Measurements from ENCODE around the gene CTNNA3. TPM values are rescaled to one million over a fixed set of nuclear protein-coding genes. Genes with fewer than 3 reads are reported as not detected.

The CTNNA3 gene
- total RNA-seq, 2 experiments from 2014 or later = 0.30 TPM; not detected in 1

DNA sequence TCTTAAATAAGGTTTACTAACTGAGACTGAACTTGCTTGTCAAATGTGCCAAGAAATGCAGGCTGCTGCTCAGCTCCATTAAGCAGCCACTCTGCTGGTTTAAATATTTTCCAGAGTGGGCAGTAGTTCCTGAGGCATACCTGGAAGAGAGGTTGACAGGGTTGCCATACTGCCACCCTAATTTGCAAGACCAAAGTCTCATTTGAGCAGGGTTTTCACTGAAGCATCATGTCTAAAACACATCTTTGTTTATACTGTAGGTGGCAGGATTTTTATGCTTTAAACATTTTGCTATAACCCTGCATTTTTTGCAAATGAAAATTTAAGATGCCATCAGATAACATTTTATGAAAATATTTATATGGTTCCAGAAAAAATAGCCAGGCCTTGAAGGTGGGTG is 1388.2 kb downstream of the CTNNA3 start:
- no peak for ATAC-seq
- no peak overlapping the region for H3K4me3 Mint-ChIP-seq
- no peaks in the 10 kb centered on the region for H3K4me1 Mint-ChIP-seq
- ChIA-PET POLR2A (no interaction called here), CTCF (no interaction called here)
- DNase-seq = no peak
- no peaks in the 10 kb centered on the region for H3K27me3 Mint-ChIP-seq
- intact Hi-C loops (cut with DNase I, micrococcal nuclease) = no loop called here
- H3K27ac Mint-ChIP-seq = no peak overlapping the region
- peaks cover 2% of the 10 kb centered on the region for H3K9me3 Mint-ChIP-seq (ENCODE audit: low read depth)
- no peaks in the 10 kb centered on the region for H3K36me3 Mint-ChIP-seq (ENCODE audit: low read depth)

DNA sequence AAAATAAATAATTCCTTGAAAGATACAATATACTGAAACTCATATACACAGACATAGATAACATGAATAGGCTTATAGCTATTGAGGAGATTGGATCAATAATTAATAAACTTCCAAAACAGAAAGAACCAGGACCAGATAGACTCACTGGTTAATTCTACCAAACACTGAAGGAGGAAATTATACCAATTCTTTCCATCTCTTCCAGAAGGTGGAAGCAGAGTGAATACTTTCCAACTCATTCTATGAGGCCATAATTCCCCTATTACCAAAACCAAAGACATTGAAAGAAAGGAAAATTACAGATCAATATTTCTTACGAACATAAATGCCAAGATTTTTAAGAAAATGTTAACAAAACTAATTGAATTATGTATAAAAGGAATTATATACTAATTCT is 1394.9 kb downstream of the CTNNA3 start:
- intact Hi-C loops (cut with DNase I, micrococcal nuclease) = no loop called here
- POLR2A ChIA-PET = no interaction called here
- Mint-ChIP-seq H3K9me3 (ENCODE audit: low read depth) (no peaks in the 10 kb centered on the region), H3K27ac (no peak overlapping the region), H3K4me1 (no peaks in the 10 kb centered on the region), H3K4me3 (no peak overlapping the region), H3K27me3 (no peaks in the 10 kb centered on the region), H3K36me3 (ENCODE audit: low read depth) (no peaks in the 10 kb centered on the region)
- ATAC-seq (no peak), DNase-seq (no peak)
- CTCF ChIA-PET = interaction anchor here (0.7 kb wide), 1 partner anchor 374 kb away, joined by 3 read pairs; no protein-coding TSS in a partner anchor

DNA sequence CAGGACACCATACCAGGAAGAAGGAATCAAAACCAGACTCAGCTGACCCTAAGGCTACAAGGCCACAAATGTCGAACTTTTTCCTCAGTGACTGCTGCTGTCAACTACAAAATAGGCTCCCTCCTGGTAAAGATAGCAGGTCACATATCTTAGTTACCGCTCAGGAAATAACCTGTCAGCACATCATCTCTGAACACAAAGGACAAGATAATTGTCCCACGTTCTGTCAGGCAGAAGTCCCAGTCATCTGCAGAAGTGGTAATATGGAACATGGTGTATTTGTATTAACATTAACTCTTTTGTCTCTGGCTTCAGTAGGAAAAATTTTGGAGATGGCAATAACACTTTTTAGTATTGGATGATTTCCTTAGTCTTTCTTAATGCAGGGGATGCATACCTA is 1400.4 kb downstream of the CTNNA3 start:
- no peak overlapping the region for H3K4me3 Mint-ChIP-seq
- H3K9me3 Mint-ChIP-seq (ENCODE audit: low read depth) = no peaks in the 10 kb centered on the region
- ATAC-seq = no peak
- CTCF ChIA-PET = no interaction called here
- H3K27ac Mint-ChIP-seq = no peak overlapping the region
- DNase-seq = no peak
- H3K4me1 Mint-ChIP-seq = no peaks in the 10 kb centered on the region
- no peaks in the 10 kb centered on the region for H3K27me3 Mint-ChIP-seq
- no peaks in the 10 kb centered on the region for H3K36me3 Mint-ChIP-seq (ENCODE audit: low read depth)
- POLR2A ChIA-PET = no interaction called here
- intact Hi-C loops (cut with DNase I, micrococcal nuclease) = no loop called here

- intact Hi-C loops (cut with DNase I, micrococcal nuclease) = no loop called here
- H3K36me3 Mint-ChIP-seq (ENCODE audit: low read depth) = no peaks in the 10 kb centered on the region
- no peaks in the 10 kb centered on the region for H3K27me3 Mint-ChIP-seq
- POLR2A ChIA-PET = no interaction called here
- no peak for ATAC-seq
- no peak overlapping the region for H3K4me3 Mint-ChIP-seq
- no peak overlapping the region for H3K27ac Mint-ChIP-seq
- CTCF ChIA-PET = no interaction called here
- H3K4me1 Mint-ChIP-seq = no peaks in the 10 kb centered on the region
- no peak for DNase-seq
- no peaks in the 10 kb centered on the region for H3K9me3 Mint-ChIP-seq (ENCODE audit: low read depth)
Observed at GRCh38 chr10:66294538-66294937, 1401.5 kb downstream of the CTNNA3 start.

DNA sequence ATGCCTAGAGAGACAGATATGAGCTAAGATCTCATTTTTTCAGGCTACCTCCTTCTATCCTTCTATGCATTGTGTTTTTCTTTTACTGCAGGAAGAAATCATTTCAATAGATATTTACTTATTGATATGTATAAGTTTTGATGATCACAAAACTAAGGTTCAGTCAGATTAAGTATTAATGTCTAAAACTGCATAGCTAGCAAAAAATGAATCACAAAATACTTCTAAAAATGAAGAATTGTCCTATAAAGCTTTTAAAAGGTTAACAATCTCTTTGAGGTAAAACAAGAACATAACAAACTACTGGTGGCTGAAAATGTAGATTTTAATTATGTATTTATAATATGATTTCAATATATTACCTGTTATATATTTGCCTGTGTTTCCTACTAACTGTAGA is 1403.1 kb downstream of the CTNNA3 start:
- H3K36me3 Mint-ChIP-seq (ENCODE audit: low read depth) = no peaks in the 10 kb centered on the region
- CTCF ChIA-PET = interaction anchor here (1.0 kb wide), 1 partner anchor 8 kb away, joined by 3 read pairs; no protein-coding TSS in a partner anchor
- H3K4me1 Mint-ChIP-seq = no peaks in the 10 kb centered on the region
- ATAC-seq (no peak), DNase-seq (no peak)
- H3K9me3 Mint-ChIP-seq (ENCODE audit: low read depth) = no peaks in the 10 kb centered on the region
- no peaks in the 10 kb centered on the region for H3K27me3 Mint-ChIP-seq
- intact Hi-C loops (cut with DNase I, micrococcal nuclease) = no loop called here
- H3K4me3 Mint-ChIP-seq = no peak overlapping the region
- no peak overlapping the region for H3K27ac Mint-ChIP-seq
- POLR2A ChIA-PET = no interaction called here

DNA sequence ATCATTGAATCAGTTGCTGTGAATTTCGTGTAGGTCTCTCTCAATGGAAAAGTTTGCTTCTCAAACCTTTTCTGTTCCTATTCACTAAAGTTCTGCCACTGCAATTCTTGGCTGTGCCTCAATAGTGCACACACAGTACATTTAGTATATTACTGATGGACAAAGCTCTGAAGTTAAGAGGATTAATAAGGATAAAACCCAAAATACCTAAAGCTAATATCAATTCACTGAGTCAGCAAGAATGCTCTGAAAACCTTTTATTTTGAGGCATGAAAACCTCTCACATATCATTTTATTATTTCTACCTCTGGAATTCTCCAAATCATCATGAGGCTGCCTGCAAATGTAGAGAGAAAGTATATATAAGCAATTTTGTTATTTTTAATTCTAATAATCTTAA is 1403.5 kb downstream of the CTNNA3 start:
- Mint-ChIP-seq H3K27me3 (no peaks in the 10 kb centered on the region), H3K27ac (no peak overlapping the region), H3K4me1 (no peaks in the 10 kb centered on the region), H3K4me3 (no peak overlapping the region), H3K9me3 (ENCODE audit: low read depth) (no peaks in the 10 kb centered on the region), H3K36me3 (ENCODE audit: low read depth) (no peaks in the 10 kb centered on the region)
- ATAC-seq = no peak
- intact Hi-C loops (cut with DNase I, micrococcal nuclease) = no loop called here
- CTCF ChIA-PET = no interaction called here
- DNase-seq = no peak
- POLR2A ChIA-PET = no interaction called here

GRCh38 chr10:66291133-66291532 is 1404.9 kb downstream of the CTNNA3 start:
- no peaks in the 10 kb centered on the region for H3K27me3 Mint-ChIP-seq
- ATAC-seq = no peak
- intact Hi-C loops (cut with DNase I, micrococcal nuclease) = no loop called here
- no peak for DNase-seq
- no peaks in the 10 kb centered on the region for H3K9me3 Mint-ChIP-seq (ENCODE audit: low read depth)
- H3K27ac Mint-ChIP-seq = no peak overlapping the region
- ChIA-PET CTCF (no interaction called here), POLR2A (no interaction called here)
- no peak overlapping the region for H3K4me3 Mint-ChIP-seq
- H3K36me3 Mint-ChIP-seq (ENCODE audit: low read depth) = no peaks in the 10 kb centered on the region
- H3K4me1 Mint-ChIP-seq = no peaks in the 10 kb centered on the region

DNA sequence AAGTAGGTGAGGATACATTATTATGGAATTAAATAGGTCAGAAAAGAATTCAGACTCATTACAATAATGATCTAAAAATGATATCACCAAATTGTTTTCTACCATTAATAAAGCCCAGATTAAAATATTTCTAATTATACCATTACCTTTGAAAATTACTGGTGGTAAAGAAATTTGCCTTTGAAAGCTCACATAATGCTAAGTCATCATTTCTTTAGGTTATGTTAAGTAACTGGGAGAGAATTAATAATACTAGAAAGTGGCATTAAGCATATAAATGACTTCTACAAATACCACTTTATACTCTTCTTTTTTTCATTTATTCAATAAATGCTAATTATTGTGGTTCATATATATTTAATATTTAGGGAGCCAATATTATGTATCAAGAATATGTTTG is 1411.4 kb downstream of the CTNNA3 start:
- DNase-seq = no peak
- POLR2A ChIA-PET = interaction anchor here (0.6 kb wide), 1 partner anchor 1534 kb away, joined by 4 read pairs; no protein-coding TSS in a partner anchor
- no peak overlapping the region for H3K27ac Mint-ChIP-seq
- no peaks in the 10 kb centered on the region for H3K9me3 Mint-ChIP-seq (ENCODE audit: low read depth)
- intact Hi-C loops (cut with DNase I, micrococcal nuclease) = no loop called here
- CTCF ChIA-PET = interaction anchor here (1.1 kb wide), 1 partner anchor 9 kb away, joined by 3 read pairs; no protein-coding TSS in a partner anchor
- no peaks in the 10 kb centered on the region for H3K36me3 Mint-ChIP-seq (ENCODE audit: low read depth)
- H3K4me3 Mint-ChIP-seq = no peak overlapping the region
- no peak for ATAC-seq
- H3K4me1 Mint-ChIP-seq = no peaks in the 10 kb centered on the region
- no peaks in the 10 kb centered on the region for H3K27me3 Mint-ChIP-seq

DNA sequence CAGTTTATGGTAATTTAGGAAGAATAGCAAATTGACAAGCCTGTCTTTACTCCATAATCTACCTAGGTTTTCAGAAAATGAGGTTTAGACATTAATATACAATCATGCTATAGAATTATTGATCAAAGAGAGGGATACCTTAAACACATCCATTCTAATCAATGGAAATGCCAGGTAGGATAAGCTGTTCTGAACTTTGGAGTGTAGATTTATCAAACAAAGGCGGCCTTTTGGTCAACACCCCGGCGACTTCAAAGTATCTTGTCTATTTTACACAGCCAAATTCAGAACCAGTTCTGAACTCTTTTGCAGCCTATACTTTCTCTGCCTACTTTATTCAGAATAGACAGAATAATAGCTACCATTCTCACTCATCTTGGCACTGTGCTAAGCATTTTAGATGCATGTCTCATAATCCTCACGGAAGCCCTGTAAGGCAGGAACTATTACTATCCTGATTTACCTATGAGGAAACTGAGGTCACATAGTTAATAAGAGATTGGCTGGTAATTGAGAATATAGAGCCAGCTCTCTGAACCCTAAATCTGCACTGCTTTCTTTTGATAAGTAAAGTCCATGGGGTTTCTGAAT is 1412.0 kb downstream of the CTNNA3 start:
- ChIA-PET CTCF (interaction anchor here (1.1 kb wide), 1 partner anchor 9 kb away, joined by 3 read pairs; no protein-coding TSS in a partner anchor), POLR2A (no interaction called here)
- H3K27ac Mint-ChIP-seq = no peak overlapping the region
- H3K27me3 Mint-ChIP-seq = no peaks in the 10 kb centered on the region
- H3K9me3 Mint-ChIP-seq (ENCODE audit: low read depth) = no peaks in the 10 kb centered on the region
- no peak overlapping the region for H3K4me3 Mint-ChIP-seq
- intact Hi-C loops (cut with DNase I, micrococcal nuclease) = no loop called here
- ATAC-seq = no peak
- H3K36me3 Mint-ChIP-seq (ENCODE audit: low read depth) = no peaks in the 10 kb centered on the region
- no peaks in the 10 kb centered on the region for H3K4me1 Mint-ChIP-seq
- DNase-seq = no peak

GRCh38 chr10:66283064-66283463 is 1412.9 kb downstream of the CTNNA3 start:
- intact Hi-C loops (cut with DNase I, micrococcal nuclease) = no loop called here
- ATAC-seq (no peak), DNase-seq (no peak)
- H3K4me1 Mint-ChIP-seq = no peaks in the 10 kb centered on the region
- H3K36me3 Mint-ChIP-seq (ENCODE audit: low read depth) = no peaks in the 10 kb centered on the region
- CTCF ChIA-PET = no interaction called here
- H3K27ac Mint-ChIP-seq = no peak overlapping the region
- H3K9me3 Mint-ChIP-seq (ENCODE audit: low read depth) = no peaks in the 10 kb centered on the region
- POLR2A ChIA-PET = no interaction called here
- no peak overlapping the region for H3K4me3 Mint-ChIP-seq
- no peaks in the 10 kb centered on the region for H3K27me3 Mint-ChIP-seq

GRCh38 chr10:66281327-66281726 is 1414.7 kb downstream of the CTNNA3 start:
- Mint-ChIP-seq H3K4me3 (no peak overlapping the region), H3K36me3 (ENCODE audit: low read depth) (no peaks in the 10 kb centered on the region), H3K4me1 (no peaks in the 10 kb centered on the region), H3K9me3 (ENCODE audit: low read depth) (no peaks in the 10 kb centered on the region), H3K27me3 (no peaks in the 10 kb centered on the region), H3K27ac (no peak overlapping the region)
- ATAC-seq (no peak), DNase-seq (no peak)
- ChIA-PET POLR2A (no interaction called here), CTCF (no interaction called here)
- intact Hi-C loops (cut with DNase I, micrococcal nuclease) = no loop called here

- no peak for DNase-seq
- no peaks in the 10 kb centered on the region for H3K27me3 Mint-ChIP-seq
- ATAC-seq = no peak
- CTCF ChIA-PET = interaction anchor here (0.6 kb wide), 1 partner anchor 558 kb away, joined by 3 read pairs; no protein-coding TSS in a partner anchor
- no peaks in the 10 kb centered on the region for H3K9me3 Mint-ChIP-seq (ENCODE audit: low read depth)
- POLR2A ChIA-PET = no interaction called here
- intact Hi-C loops (cut with DNase I, micrococcal nuclease) = no loop called here
- no peaks in the 10 kb centered on the region for H3K36me3 Mint-ChIP-seq (ENCODE audit: low read depth)
- H3K4me3 Mint-ChIP-seq = no peak overlapping the region
- H3K27ac Mint-ChIP-seq = no peak overlapping the region
- H3K4me1 Mint-ChIP-seq = no peaks in the 10 kb centered on the region
Observed at GRCh38 chr10:66277481-66277880, 1418.5 kb downstream of the CTNNA3 start.

Data from activated CD4-positive, alpha-beta T cell treated with anti-CD3 and anti-CD28 coated beads for 36 hours (primary cell).